GM12865 (cell line): ENCODE results near the gene THOP1.

Experiments
- DNase-seq: peaks from one replicate; pipeline ENCODE4 v3.0.0; 2010; ENCODE audit warnings: low read depth
- H3K4me3 ChIP-seq: 2 replicates; pipeline ENCODE4 v1.5.1; 2011; ENCODE audit warnings: mild to moderate bottlenecking, low read depth, low read length, control low read depth
- CTCF ChIP-seq: IDR thresholded peaks from 2 replicates; pipeline ENCODE4 v1.5.1; 2011; ENCODE audit warnings: low read length, control low read depth, low read depth, inconsistent platforms; ENCODE audit not compliant: insufficient read depth; ENCODE audit errors: missing control alignments

The THOP1 gene

GRCh38 chr19:2756921-2757881 is 28.1 kb upstream of the THOP1 start:
- TF ChIP-seq CTCF = no peak
- DNase-seq = no peak
- H3K4me3 ChIP-seq = no peak overlapping the region

GRCh38 chr19:2758601-2759313 is 26.5 kb upstream of the THOP1 start:
- DNase-seq = no peak
- H3K4me3 ChIP-seq = no peak overlapping the region
- no peak for TF ChIP-seq CTCF

GRCh38 chr19:2759362-2759761 is 25.9 kb upstream of the THOP1 start:
- TF ChIP-seq CTCF = no peak
- H3K4me3 ChIP-seq = no peak overlapping the region
- DNase-seq = no peak

- no peak for DNase-seq
- no peak overlapping the region for H3K4me3 ChIP-seq
- TF ChIP-seq CTCF = no peak
These were observed 25.3 kb upstream of the THOP1 start for GRCh38 chr19:2759965-2760364.

- TF ChIP-seq CTCF = no peak
- DNase-seq = no peak
- no peak overlapping the region for H3K4me3 ChIP-seq
These were observed 24.0 kb upstream of the THOP1 start for GRCh38 chr19:2761309-2761677.

GRCh38 chr19:2761876-2762782 is 23.2 kb upstream of the THOP1 start:
- no peak overlapping the region for H3K4me3 ChIP-seq
- no peak for DNase-seq
- TF ChIP-seq CTCF = no peak
